ENCODE data around the gene GFI1B. TPM values are rescaled to one million over a fixed set of nuclear protein-coding genes. Genes with fewer than 3 reads are reported as not detected.

GFI1B gene
- total and polyA plus RNA-seq, 10 of the 15 experiments (the other 5 are each of a cell fraction or from before 2014, with no cell fraction given), result 0.04 to 0.11 (median 0.05) TPM; not detected in 7

DNA sequence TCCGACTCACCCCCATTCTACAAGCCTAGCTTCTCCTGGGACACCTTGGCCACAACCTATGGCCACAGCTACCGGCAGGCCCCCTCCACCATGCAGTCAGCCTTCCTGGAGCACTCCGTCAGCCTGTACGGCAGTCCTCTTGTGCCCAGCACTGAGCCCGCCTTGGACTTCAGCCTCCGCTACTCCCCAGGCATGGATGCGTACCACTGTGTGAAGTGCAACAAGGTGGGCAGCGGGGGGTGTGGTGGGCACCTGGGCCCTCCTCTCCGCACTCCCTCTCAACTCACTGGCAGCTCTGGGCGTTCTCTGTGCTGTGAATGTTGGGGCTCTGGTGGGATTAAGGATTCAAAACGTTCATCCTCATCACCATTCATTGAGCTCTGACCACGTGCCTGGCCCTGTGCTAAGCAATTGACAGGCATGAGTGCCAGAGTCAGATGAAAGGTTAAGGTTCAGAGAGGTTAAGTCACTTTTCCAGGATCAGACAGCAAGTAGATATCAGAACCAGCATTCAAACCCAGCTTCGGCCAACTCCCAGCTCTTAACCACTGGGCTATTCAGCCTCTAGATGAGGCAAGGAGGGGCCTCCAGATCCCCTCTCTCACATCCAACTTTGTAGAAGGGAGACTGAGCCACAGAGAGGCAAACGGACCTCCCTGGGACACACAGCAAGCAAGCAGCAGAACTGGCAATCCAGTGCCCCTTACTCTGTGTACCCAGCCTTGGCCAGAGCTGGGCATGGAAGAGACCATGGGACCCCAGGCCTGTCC, 9.9 kb downstream of the GFI1B start:
- FAIRE-seq (no peak), ATAC-seq (no peak), DNase-seq (ENCODE audit: low read depth, low spot score) (no peak)
- Histone ChIP-seq H3K9me3 (replicated peaks; ENCODE audit: control insufficient read depth, insufficient read depth, low read length) (no peaks in the 10 kb centered on the region), H3K27ac (ENCODE audit: control insufficient read depth, insufficient read depth) (no peak overlapping the region), H3K4me2 (ENCODE audit: control insufficient read depth, insufficient read depth) (no peak overlapping the region), H3K4me3 (no peak overlapping the region), H3K79me2 (ENCODE audit: control insufficient read depth, insufficient read depth, low read length) (no peaks in the 10 kb centered on the region), H3K9ac (ENCODE audit: control insufficient read depth, insufficient read depth, low read length) (no peak overlapping the region), H4K20me1 (ENCODE audit: control insufficient read depth, insufficient read depth) (no peaks in the 10 kb centered on the region), H3K36me3 (ENCODE audit: control insufficient read depth in 2 of 2, insufficient read depth in 2 of 2, low read length in 1 of 2) (no peaks in the 10 kb centered on the region), H3K4me1 (ENCODE audit: control insufficient read depth, insufficient read depth, low read length) (peaks cover 7% of the 10 kb centered on the region), H2AFZ (ENCODE audit: control insufficient read depth, low read depth, low read length) (no peak overlapping the region), H3K27me3 (replicated peaks in 1 of 2; ENCODE audit: control insufficient read depth in 2 of 2, insufficient read depth in 2 of 2, low read length in 1 of 2) (peaks cover 3 to 4% of the 10 kb centered on the region in 2 experiments; a peak in 3 of 4 replicates)
- 36% methylated on average over 14 of the region's 14 CpGs for WGBS (ENCODE audit: insufficient coverage, insufficient replicate concordance, low lambda C conversion rate, missing lambda C conversion rate)
- ChIA-PET RAD21 (ENCODE audit: unreplicated experiment) (no interaction called here), CTCF (no interaction called here), SMC1A (ENCODE audit: uncharacterized antibody, unreplicated experiment) (no interaction called here), POLR2A (no interaction called here)
- intact Hi-C loops (cut with micrococcal nuclease; ENCODE audit: unreplicated experiment) (no loop called here), in situ Hi-C loops (cut with MboI) (no loop called here)
- BruUV-seq (replicated peaks), result no TSS peak
- TF ChIP-seq PAX5 (IDR thresholded peaks at IDR 0.05; ENCODE audit: borderline replicate concordance, low read depth, low read length), result no peak
- TF ChIP-seq, protein P1, sequence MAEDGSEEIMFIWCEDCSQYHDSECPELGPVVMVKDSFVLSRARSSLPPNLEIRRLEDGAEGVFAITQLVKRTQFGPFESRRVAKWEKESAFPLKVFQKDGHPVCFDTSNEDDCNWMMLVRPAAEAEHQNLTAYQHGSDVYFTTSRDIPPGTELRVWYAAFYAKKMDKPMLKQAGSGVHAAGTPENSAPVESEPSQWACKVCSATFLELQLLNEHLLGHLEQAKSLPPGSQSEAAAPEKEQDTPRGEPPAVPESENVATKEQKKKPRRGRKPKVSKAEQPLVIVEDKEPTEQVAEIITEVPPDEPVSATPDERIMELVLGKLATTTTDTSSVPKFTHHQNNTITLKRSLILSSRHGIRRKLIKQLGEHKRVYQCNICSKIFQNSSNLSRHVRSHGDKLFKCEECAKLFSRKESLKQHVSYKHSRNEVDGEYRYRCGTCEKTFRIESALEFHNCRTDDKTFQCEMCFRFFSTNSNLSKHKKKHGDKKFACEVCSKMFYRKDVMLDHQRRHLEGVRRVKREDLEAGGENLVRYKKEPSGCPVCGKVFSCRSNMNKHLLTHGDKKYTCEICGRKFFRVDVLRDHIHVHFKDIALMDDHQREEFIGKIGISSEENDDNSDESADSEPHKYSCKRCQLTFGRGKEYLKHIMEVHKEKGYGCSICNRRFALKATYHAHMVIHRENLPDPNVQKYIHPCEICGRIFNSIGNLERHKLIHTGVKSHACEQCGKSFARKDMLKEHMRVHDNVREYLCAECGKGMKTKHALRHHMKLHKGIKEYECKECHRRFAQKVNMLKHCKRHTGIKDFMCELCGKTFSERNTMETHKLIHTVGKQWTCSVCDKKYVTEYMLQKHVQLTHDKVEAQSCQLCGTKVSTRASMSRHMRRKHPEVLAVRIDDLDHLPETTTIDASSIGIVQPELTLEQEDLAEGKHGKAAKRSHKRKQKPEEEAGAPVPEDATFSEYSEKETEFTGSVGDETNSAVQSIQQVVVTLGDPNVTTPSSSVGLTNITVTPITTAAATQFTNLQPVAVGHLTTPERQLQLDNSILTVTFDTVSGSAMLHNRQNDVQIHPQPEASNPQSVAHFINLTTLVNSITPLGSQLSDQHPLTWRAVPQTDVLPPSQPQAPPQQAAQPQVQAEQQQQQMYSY (CRISPR knock-in tag; IDR thresholded peaks at IDR 0.05), result no peak
- TF ChIP-seq, protein P2, sequence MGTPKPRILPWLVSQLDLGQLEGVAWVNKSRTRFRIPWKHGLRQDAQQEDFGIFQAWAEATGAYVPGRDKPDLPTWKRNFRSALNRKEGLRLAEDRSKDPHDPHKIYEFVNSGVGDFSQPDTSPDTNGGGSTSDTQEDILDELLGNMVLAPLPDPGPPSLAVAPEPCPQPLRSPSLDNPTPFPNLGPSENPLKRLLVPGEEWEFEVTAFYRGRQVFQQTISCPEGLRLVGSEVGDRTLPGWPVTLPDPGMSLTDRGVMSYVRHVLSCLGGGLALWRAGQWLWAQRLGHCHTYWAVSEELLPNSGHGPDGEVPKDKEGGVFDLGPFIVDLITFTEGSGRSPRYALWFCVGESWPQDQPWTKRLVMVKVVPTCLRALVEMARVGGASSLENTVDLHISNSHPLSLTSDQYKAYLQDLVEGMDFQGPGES (IDR thresholded peaks at IDR 0.05), result no peak
- TF ChIP-seq, protein P3, sequence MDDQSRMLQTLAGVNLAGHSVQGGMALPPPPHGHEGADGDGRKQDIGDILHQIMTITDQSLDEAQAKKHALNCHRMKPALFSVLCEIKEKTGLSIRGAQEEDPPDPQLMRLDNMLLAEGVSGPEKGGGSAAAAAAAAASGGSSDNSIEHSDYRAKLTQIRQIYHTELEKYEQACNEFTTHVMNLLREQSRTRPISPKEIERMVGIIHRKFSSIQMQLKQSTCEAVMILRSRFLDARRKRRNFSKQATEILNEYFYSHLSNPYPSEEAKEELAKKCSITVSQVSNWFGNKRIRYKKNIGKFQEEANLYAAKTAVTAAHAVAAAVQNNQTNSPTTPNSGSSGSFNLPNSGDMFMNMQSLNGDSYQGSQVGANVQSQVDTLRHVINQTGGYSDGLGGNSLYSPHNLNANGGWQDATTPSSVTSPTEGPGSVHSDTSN (IDR thresholded peaks at IDR 0.05; ENCODE audit: insufficient replicate concordance, low read depth, low read length), result no peak
- no peak for TF ChIP-seq IKZF1 (conservative IDR thresholded peaks at IDR 0.05)
- TF ChIP-seq, protein P4, sequence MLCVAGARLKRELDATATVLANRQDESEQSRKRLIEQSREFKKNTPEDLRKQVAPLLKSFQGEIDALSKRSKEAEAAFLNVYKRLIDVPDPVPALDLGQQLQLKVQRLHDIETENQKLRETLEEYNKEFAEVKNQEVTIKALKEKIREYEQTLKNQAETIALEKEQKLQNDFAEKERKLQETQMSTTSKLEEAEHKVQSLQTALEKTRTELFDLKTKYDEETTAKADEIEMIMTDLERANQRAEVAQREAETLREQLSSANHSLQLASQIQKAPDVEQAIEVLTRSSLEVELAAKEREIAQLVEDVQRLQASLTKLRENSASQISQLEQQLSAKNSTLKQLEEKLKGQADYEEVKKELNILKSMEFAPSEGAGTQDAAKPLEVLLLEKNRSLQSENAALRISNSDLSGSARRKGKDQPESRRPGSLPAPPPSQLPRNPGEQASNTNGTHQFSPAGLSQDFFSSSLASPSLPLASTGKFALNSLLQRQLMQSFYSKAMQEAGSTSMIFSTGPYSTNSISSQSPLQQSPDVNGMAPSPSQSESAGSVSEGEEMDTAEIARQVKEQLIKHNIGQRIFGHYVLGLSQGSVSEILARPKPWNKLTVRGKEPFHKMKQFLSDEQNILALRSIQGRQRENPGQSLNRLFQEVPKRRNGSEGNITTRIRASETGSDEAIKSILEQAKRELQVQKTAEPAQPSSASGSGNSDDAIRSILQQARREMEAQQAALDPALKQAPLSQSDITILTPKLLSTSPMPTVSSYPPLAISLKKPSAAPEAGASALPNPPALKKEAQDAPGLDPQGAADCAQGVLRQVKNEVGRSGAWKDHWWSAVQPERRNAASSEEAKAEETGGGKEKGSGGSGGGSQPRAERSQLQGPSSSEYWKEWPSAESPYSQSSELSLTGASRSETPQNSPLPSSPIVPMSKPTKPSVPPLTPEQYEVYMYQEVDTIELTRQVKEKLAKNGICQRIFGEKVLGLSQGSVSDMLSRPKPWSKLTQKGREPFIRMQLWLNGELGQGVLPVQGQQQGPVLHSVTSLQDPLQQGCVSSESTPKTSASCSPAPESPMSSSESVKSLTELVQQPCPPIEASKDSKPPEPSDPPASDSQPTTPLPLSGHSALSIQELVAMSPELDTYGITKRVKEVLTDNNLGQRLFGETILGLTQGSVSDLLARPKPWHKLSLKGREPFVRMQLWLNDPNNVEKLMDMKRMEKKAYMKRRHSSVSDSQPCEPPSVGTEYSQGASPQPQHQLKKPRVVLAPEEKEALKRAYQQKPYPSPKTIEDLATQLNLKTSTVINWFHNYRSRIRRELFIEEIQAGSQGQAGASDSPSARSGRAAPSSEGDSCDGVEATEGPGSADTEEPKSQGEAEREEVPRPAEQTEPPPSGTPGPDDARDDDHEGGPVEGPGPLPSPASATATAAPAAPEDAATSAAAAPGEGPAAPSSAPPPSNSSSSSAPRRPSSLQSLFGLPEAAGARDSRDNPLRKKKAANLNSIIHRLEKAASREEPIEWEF (IDR thresholded peaks at IDR 0.05; ENCODE audit: insufficient replicate concordance, low read depth, low read length), result no peak
- TF ChIP-seq EGR1 (IDR thresholded peaks at IDR 0.05; ENCODE audit: borderline replicate concordance in 1 of 2, low read depth in 2 of 2, low read length in 2 of 2), result no peak
- no peak for TF ChIP-seq POLR2A (IDR thresholded peaks at IDR 0.05; ENCODE audit: low read depth, low read length)
- TF ChIP-seq FOS (IDR thresholded peaks at IDR 0.05; ENCODE audit: borderline replicate concordance, extremely low read depth, insufficient read length), result no peak
- TF ChIP-seq ZBED1 (IDR thresholded peaks at IDR 0.05; ENCODE audit: borderline replicate concordance), result no peak

Data from GM12878 (cell line).